SK-N-SH treated with all-trans-retinoic acid at 6 μM for 48 hours (cell line): ENCODE data around the gene QSOX1.

Experiments used
- ATAC-seq: fragments of 200-7000 bp; cut with Tn5 transposase; 3 replicates; pipeline ENCODE4 v1.9.1; 2020; ENCODE audit warnings: mild to moderate bottlenecking, moderate library complexity
- ARNTL ChIP-seq: fragments of 450-650 bp; formaldehyde crosslinking; IDR thresholded peaks from 2 replicates; pipeline ENCODE4 v1.5.0; 2020; ENCODE audit warnings: low read depth, mild to moderate bottlenecking, moderate library complexity, borderline replicate concordance
- BACH2 ChIP-seq: fragments of 250-450 bp; sonication (Bioruptor Pico); IDR thresholded peaks from 2 replicates; pipeline ENCODE4 v1.9.0; 2021; ENCODE audit warnings: mild to moderate bottlenecking, borderline replicate concordance
- CSDC2 ChIP-seq: fragments of 250-450 bp; sonication (Bioruptor Pico); IDR thresholded peaks from 2 replicates; pipeline ENCODE4 v1.5.0; 2020; ENCODE audit warnings: mild to moderate bottlenecking, moderate library complexity
- CSRNP3 ChIP-seq: fragments of 250-450 bp; sonication (Bioruptor Pico); IDR thresholded peaks from 2 replicates; pipeline ENCODE4 v1.5.1; 2021; ENCODE audit warnings: mild to moderate bottlenecking, moderate library complexity
- ESRRG ChIP-seq: fragments of 250-450 bp; sonication (Bioruptor Pico); IDR thresholded peaks from 2 replicates; pipeline ENCODE4 v1.6.1; 2021; ENCODE audit warnings: mild to moderate bottlenecking
- GLIS3 ChIP-seq: fragments of 250-450 bp; sonication (Bioruptor Pico); IDR thresholded peaks from 2 replicates; pipeline ENCODE4 v1.5.0; 2020; ENCODE audit warnings: mild to moderate bottlenecking, moderate library complexity
- ISL1 ChIP-seq: fragments of 250-450 bp; sonication (Bioruptor Pico); IDR thresholded peaks from 2 replicates; pipeline ENCODE4 v2.1.2; 2022; ENCODE audit warnings: mild to moderate bottlenecking, moderate library complexity
- OSR1 ChIP-seq: fragments of 250-450 bp; sonication (Bioruptor Pico); IDR thresholded peaks from 2 replicates; pipeline ENCODE4 v1.8.0; 2022; ENCODE audit warnings: moderate library complexity, mild to moderate bottlenecking, inconsistent platforms
- PATZ1 ChIP-seq: fragments of 250-450 bp; sonication (Bioruptor Pico); IDR thresholded peaks from 2 replicates; pipeline ENCODE4 v1.8.0; 2020; ENCODE audit warnings: mild to moderate bottlenecking, moderate library complexity, borderline replicate concordance
- POU6F1 ChIP-seq: fragments of 250-450 bp; sonication (Bioruptor Pico); IDR thresholded peaks from 2 replicates; pipeline ENCODE4 v1.8.0; 2021; ENCODE audit warnings: low read depth, mild to moderate bottlenecking, moderate library complexity, borderline replicate concordance
- TOX ChIP-seq: fragments of 250-450 bp; sonication (Bioruptor Pico); IDR thresholded peaks from 2 replicates; pipeline ENCODE4 v1.8.0; 2021; ENCODE audit warnings: mild to moderate bottlenecking, moderate library complexity, borderline replicate concordance
- TSHZ2 ChIP-seq: fragments of 250-450 bp; sonication (Bioruptor Pico); IDR thresholded peaks from 2 replicates; pipeline ENCODE4 v1.5.0; 2020; ENCODE audit warnings: mild to moderate bottlenecking, moderate library complexity
- ZC3H10 ChIP-seq: fragments of 250-450 bp; sonication (Bioruptor Pico); IDR thresholded peaks from 2 replicates; pipeline ENCODE4 v1.5.1; 2021; ENCODE audit warnings: mild to moderate bottlenecking, moderate library complexity
- ZFP3 ChIP-seq: fragments of 250-450 bp; sonication (Bioruptor Pico); IDR thresholded peaks from 2 replicates; pipeline ENCODE4 v1.5.0; 2020; ENCODE audit warnings: mild to moderate bottlenecking, moderate library complexity
- ZFP30 ChIP-seq: fragments of 450-650 bp; formaldehyde crosslinking; IDR thresholded peaks from 2 replicates; pipeline ENCODE4 v1.5.0; 2022; ENCODE audit warnings: mild to moderate bottlenecking, moderate library complexity
- ZNF565 ChIP-seq: fragments of 450-650 bp; formaldehyde crosslinking; conservative IDR thresholded peaks from 2 replicates; pipeline ENCODE4 v1.5.0; 2020; ENCODE audit warnings: low read depth, mild to moderate bottlenecking, moderate library complexity
- ZNF70 ChIP-seq: fragments of 450-650 bp; formaldehyde crosslinking; IDR thresholded peaks from 2 replicates; pipeline ENCODE4 v1.5.0; 2020; ENCODE audit warnings: mild to moderate bottlenecking, moderate library complexity

The QSOX1 gene

GRCh38 chr1:180217006-180217405 is 62.3 kb downstream of the QSOX1 start:
- ATAC-seq: no peak
- TF ChIP-seq ARNTL (CRISPR knock-in tag) (no peak), CSDC2 (no peak), OSR1 (CRISPR knock-in tag) (no peak), ESRRG (CRISPR knock-in tag) (no peak), ZNF565 (no peak), TSHZ2 (CRISPR knock-in tag) (no peak), ISL1 (CRISPR knock-in tag) (no peak)

GRCh38 chr1:180218806-180219765 is 64.4 kb downstream of the QSOX1 start:
- ATAC-seq: no peak; the same call in 2 of the 3 replicates
- no peak for TF ChIP-seq GLIS3
- TF ChIP-seq, all 23 proteins: peak for 0

- TF ChIP-seq ZNF70 (CRISPR knock-in tag) (no peak), ZC3H10 (CRISPR knock-in tag) (no peak), TOX (CRISPR knock-in tag) (no peak), PATZ1 (CRISPR knock-in tag) (no peak), ZFP3 (no peak), CSDC2 (no peak), CSRNP3 (CRISPR knock-in tag) (no peak), POU6F1 (CRISPR knock-in tag) (no peak), BACH2 (CRISPR knock-in tag) (no peak), TSHZ2 (CRISPR knock-in tag) (no peak), ZFP30 (no peak)
- ATAC-seq: no peak
These were observed 65.1 kb downstream of the QSOX1 start for GRCh38 chr1:180219776-180220175.
